Suprapubic skin (tissue), 4 donors: ENCODE data around the gene TNFRSF14. TPM values are rescaled to one million over a fixed set of nuclear protein-coding genes. Genes with fewer than 3 reads are reported as not detected.

Experiments
- DNase-seq, 2 donors: peaks; one replicate each; pipeline ENCODE4 v3.0.0-alpha.2; 2019; ENCODE audit warnings: low spot score in 2 of 2
- H3K27ac ChIP-seq: fragments of 200-600 bp; sonication (generic); one replicate; pipeline ENCODE4 v1.5.1; 2019
- H3K27me3 ChIP-seq: fragments of 200-600 bp; sonication (generic); one replicate; pipeline ENCODE4 v1.5.1; 2019
- H3K36me3 ChIP-seq: fragments of 200-600 bp; sonication (generic); one replicate; pipeline ENCODE4 v1.5.1; 2019
- H3K4me1 ChIP-seq: fragments of 200-600 bp; sonication (generic); one replicate; pipeline ENCODE4 v1.5.1; 2019
- H3K4me3 ChIP-seq: fragments of 200-600 bp; sonication (generic); one replicate; pipeline ENCODE4 v1.5.1; 2019; ENCODE audit warnings: mild to moderate bottlenecking
- H3K9me3 ChIP-seq: fragments of 200-600 bp; sonication (generic); one replicate; pipeline ENCODE4 v1.5.1; 2019
- CTCF ChIP-seq, 2 donors: fragments of 200-600 bp in 1 of 2; fragments of 450-650 bp in 1 of 2; sonication (generic) in 1 of 2; IDR thresholded peaks; one replicate each; pipeline ENCODE4 v1.5.1; 2016 to 2019; ENCODE audit warnings: antibody characterized with exemption in 2 of 2, mild to moderate bottlenecking in 1 of 2, moderate library complexity in 1 of 2
- EP300 ChIP-seq: sonication (generic); formaldehyde crosslinking; IDR thresholded peaks from one replicate; pipeline ENCODE4 v1.6.1; 2017; ENCODE audit warnings: antibody characterized with exemption
- POLR2A ChIP-seq, 2 donors: fragments of 450-650 bp; IDR thresholded peaks; one replicate each; pipeline ENCODE4 v1.6.1; 2017; ENCODE audit warnings: antibody characterized with exemption in 2 of 2, mild to moderate bottlenecking in 2 of 2, moderate library complexity in 2 of 2
- POLR2AphosphoS5 ChIP-seq, 3 donors: sonication (generic); formaldehyde crosslinking; IDR thresholded peaks; one replicate each; pipeline ENCODE4 v1.6.1; 2017; ENCODE audit warnings: antibody characterized with exemption in 3 of 3
- WGBS: methylation state at CpG from one replicate; pipeline ENCODE4 v1.1.5; 2018; 5-methylcytosine and 5-hydroxymethylcytosine counted together
- total RNA-seq, 4 donors: library from RNA; depleted of rRNA; stranded (reverse); fragments of >200 nt; gene quantifications; one replicate each; pipeline ENCODE4 v1.1.0, GENCODE V29; 2016

Gene TNFRSF14
- total RNA-seq, 4 donors from 2014 or later: 33.3 to 111 (median 60.9) TPM

GRCh38 chr1:2518528-2518927, 37.6 kb upstream of the TNFRSF14 start:
- Histone ChIP-seq H3K27ac (no peak overlapping the region), H3K9me3 (no peaks in the 10 kb centered on the region), H3K27me3 (no peaks in the 10 kb centered on the region), H3K4me3 (no peak overlapping the region), H3K4me1 (peaks cover 6% of the 10 kb centered on the region), H3K36me3 (peaks cover 84% of the 10 kb centered on the region)
- TF ChIP-seq CTCF (IDR thresholded peaks at IDR 0.05) (no peak), POLR2A (IDR thresholded peaks at IDR 0.05) (no peak), POLR2AphosphoS5 (IDR thresholded peaks at IDR 0.05) (no peak), EP300 (no peak)
- no peak for DNase-seq
- 94% methylated on average over 15 of the region's 26 CpGs for WGBS

GRCh38 chr1:2519029-2519685, 37.0 kb upstream of the TNFRSF14 start:
- H3K4me1 ChIP-seq: peaks cover 13% of the 10 kb centered on the region
- TF ChIP-seq POLR2A (IDR thresholded peaks at IDR 0.05) (no peak), CTCF (IDR thresholded peaks at IDR 0.05) (no peak), EP300 (no peak), POLR2AphosphoS5 (IDR thresholded peaks at IDR 0.05) (no peak)
- no peak overlapping the region for H3K27ac ChIP-seq
- H3K27me3 ChIP-seq: no peaks in the 10 kb centered on the region
- peaks cover 77% of the 10 kb centered on the region for H3K36me3 ChIP-seq
- H3K4me3 ChIP-seq: no peak overlapping the region
- 89% methylated on average over 25 of the region's 25 CpGs for WGBS
- no peak for DNase-seq
- H3K9me3 ChIP-seq: no peaks in the 10 kb centered on the region

- TF ChIP-seq CTCF (IDR thresholded peaks at IDR 0.05): no peak
- no peak for TF ChIP-seq POLR2A (IDR thresholded peaks at IDR 0.05)
- TF ChIP-seq EP300: no peak
- no peak for TF ChIP-seq POLR2AphosphoS5 (IDR thresholded peaks at IDR 0.05)
- Histone ChIP-seq H3K4me1 (peaks cover 18% of the 10 kb centered on the region), H3K4me3 (no peak overlapping the region), H3K27me3 (no peaks in the 10 kb centered on the region), H3K36me3 (peaks cover 72% of the 10 kb centered on the region), H3K9me3 (no peaks in the 10 kb centered on the region), H3K27ac (no peak overlapping the region)
- DNase-seq: no peak
- 93% methylated on average over 23 of the region's 30 CpGs for WGBS
These were observed 36.4 kb upstream of the TNFRSF14 start for GRCh38 chr1:2519729-2520128.

GRCh38 chr1:2520206-2520605, 36.0 kb upstream of the TNFRSF14 start:
- H3K4me3 ChIP-seq: no peak overlapping the region
- no peaks in the 10 kb centered on the region for H3K9me3 ChIP-seq
- peaks cover 67% of the 10 kb centered on the region for H3K36me3 ChIP-seq
- peaks cover 23% of the 10 kb centered on the region for H3K4me1 ChIP-seq
- no peak for TF ChIP-seq EP300
- TF ChIP-seq POLR2A (IDR thresholded peaks at IDR 0.05): no peak
- TF ChIP-seq CTCF (IDR thresholded peaks at IDR 0.05): no peak
- TF ChIP-seq POLR2AphosphoS5 (IDR thresholded peaks at IDR 0.05): no peak
- H3K27ac ChIP-seq: no peak overlapping the region
- WGBS: 95% methylated on average over 8 of the region's 20 CpGs
- H3K27me3 ChIP-seq: no peaks in the 10 kb centered on the region
- DNase-seq: no peak

GRCh38 chr1:2520806-2521205, 35.4 kb upstream of the TNFRSF14 start:
- Histone ChIP-seq H3K9me3 (no peaks in the 10 kb centered on the region), H3K4me3 (no peak overlapping the region), H3K27ac (no peak overlapping the region), H3K27me3 (no peaks in the 10 kb centered on the region), H3K36me3 (peaks cover 61% of the 10 kb centered on the region), H3K4me1 (peaks cover 28% of the 10 kb centered on the region)
- 91% methylated on average over 15 of the region's 21 CpGs for WGBS
- no peak for TF ChIP-seq EP300
- TF ChIP-seq POLR2A (IDR thresholded peaks at IDR 0.05): no peak
- no peak for TF ChIP-seq CTCF (IDR thresholded peaks at IDR 0.05)
- no peak for TF ChIP-seq POLR2AphosphoS5 (IDR thresholded peaks at IDR 0.05)
- no peak for DNase-seq
